Activated naive CD4-positive, alpha-beta T cell treated with anti-CD3 and anti-CD28 coated beads, Interleukin-2, amount 50 U/mL, for 72 hours (primary cell): ENCODE measurements around the gene PDLIM5. TPM values are rescaled to one million over a fixed set of nuclear protein-coding genes. Genes with fewer than 3 reads are reported as not detected.
"Not testable (repeated sequence)": the region's sequence is repeated elsewhere in the genome, so short reads cannot be mapped to it uniquely, and the experiment has no call there.

Experiments
- ATAC-seq, 2 donors: fragments of 150-1000 bp; cut with Tn5 transposase; 2 replicates each; pipeline ENCODE4 v1.10.0; 2021; ENCODE audit warnings: mild to moderate bottlenecking in 2 of 2, moderate library complexity in 2 of 2
- DNase-seq, 2 donors: peaks; one replicate each; pipeline ENCODE4 v3.0.0; 2021 to 2022; ENCODE audit warnings: low spot score in 2 of 2
- H3K27ac Mint-ChIP-seq, 2 donors: one replicate each; pipeline ENCODE4 v1.8.0; 2022; ENCODE audit warnings: mild to moderate bottlenecking in 2 of 2, mixed read lengths in 2 of 2
- H3K36me3 Mint-ChIP-seq, 2 donors: one replicate each; pipeline ENCODE4 v1.8.0; 2022; ENCODE audit warnings: mixed read lengths in 2 of 2
- H3K9me3 Mint-ChIP-seq, 2 donors: one replicate each; pipeline ENCODE4 v1.8.0; 2022; ENCODE audit warnings: mixed read lengths in 2 of 2
- total RNA-seq, 2 donors: library from RNA; stranded (reverse); gene quantifications; one replicate each; pipeline ENCODE4 v1.2.3, GENCODE V29; 2022

Gene PDLIM5
- 10 to 100 TPM; 18.6 to 21.8 TPM for total RNA-seq

GRCh38 chr4:94451695-94452475 is at the start of gene PDLIM5:
Gene PDLIM5, plus strand, starts transcription at chr4:94451942. Its CDS starts 3,347 bp downstream, at chr4:94455289.
- DNase-seq (peak; percentile 88 to 92), ATAC-seq (peak; percentile 95 to 97)
- H3K9me3 Mint-ChIP-seq = no peaks in the 10 kb centered on the region
- peak within 1 kb of the TSS in 1 of 2 donors; percentile 88 for H3K27ac Mint-ChIP-seq
- H3K36me3 Mint-ChIP-seq = no peaks in the 10 kb centered on the region

GRCh38 chr4:94402439-94402838 is 49.3 kb upstream of the PDLIM5 start:
- H3K9me3 Mint-ChIP-seq, H3K36me3 Mint-ChIP-seq, H3K27ac Mint-ChIP-seq, DNase-seq, ATAC-seq: not testable (repeated sequence)

GRCh38 chr4:94403751-94404150 is 48.0 kb upstream of the PDLIM5 start:
- no peak for ATAC-seq
- H3K27ac Mint-ChIP-seq = no peak overlapping the region
- H3K36me3 Mint-ChIP-seq = no peaks in the 10 kb centered on the region
- DNase-seq = no peak
- H3K9me3 Mint-ChIP-seq = peaks cover 0 to 4% of the 10 kb centered on the region in 2 donors

GRCh38 chr4:94406668-94407437 is 44.9 kb upstream of the PDLIM5 start:
- Mint-ChIP-seq H3K27ac (no peak overlapping the region), H3K36me3 (no peaks in the 10 kb centered on the region), H3K9me3 (peaks cover 0 to 4% of the 10 kb centered on the region in 2 donors)
- ATAC-seq (peak; percentile 56 to 65), DNase-seq (peak in 1 of 2 donors; percentile 51)

GRCh38 chr4:94407846-94408245 is 43.9 kb upstream of the PDLIM5 start:
- Mint-ChIP-seq H3K36me3 (no peaks in the 10 kb centered on the region), H3K27ac (no peak overlapping the region), H3K9me3 (no peaks in the 10 kb centered on the region)
- no peak for DNase-seq
- no peak for ATAC-seq

- ATAC-seq = no peak
- H3K36me3 Mint-ChIP-seq = no peaks in the 10 kb centered on the region
- no peak for DNase-seq
- no peak overlapping the region for H3K27ac Mint-ChIP-seq
- no peaks in the 10 kb centered on the region for H3K9me3 Mint-ChIP-seq
These were observed 43.0 kb upstream of the PDLIM5 start for GRCh38 chr4:94408549-94409374.

- ATAC-seq (no peak), DNase-seq (no peak)
- Mint-ChIP-seq H3K9me3 (no peaks in the 10 kb centered on the region), H3K27ac (no peak overlapping the region), H3K36me3 (no peaks in the 10 kb centered on the region)
These were observed 42.4 kb upstream of the PDLIM5 start for GRCh38 chr4:94409375-94409679.

- Mint-ChIP-seq H3K27ac (no peak overlapping the region), H3K36me3 (no peaks in the 10 kb centered on the region), H3K9me3 (no peaks in the 10 kb centered on the region)
- no peak for DNase-seq
- no peak for ATAC-seq
These were observed 41.8 kb upstream of the PDLIM5 start for GRCh38 chr4:94409962-94410361.

GRCh38 chr4:94410678-94411206 is 41.0 kb upstream of the PDLIM5 start:
- Mint-ChIP-seq H3K36me3 (no peaks in the 10 kb centered on the region), H3K27ac (no peak overlapping the region), H3K9me3 (no peaks in the 10 kb centered on the region)
- no peak for ATAC-seq
- no peak for DNase-seq

GRCh38 chr4:94411296-94411695 is 40.4 kb upstream of the PDLIM5 start:
- ATAC-seq (no peak), DNase-seq (no peak)
- Mint-ChIP-seq H3K36me3 (no peaks in the 10 kb centered on the region), H3K27ac (no peak overlapping the region), H3K9me3 (no peaks in the 10 kb centered on the region)

GRCh38 chr4:94412019-94412657 is 39.6 kb upstream of the PDLIM5 start:
- Mint-ChIP-seq H3K36me3 (no peaks in the 10 kb centered on the region), H3K27ac (no peak overlapping the region), H3K9me3 (no peaks in the 10 kb centered on the region)
- DNase-seq (no peak), ATAC-seq (no peak)

GRCh38 chr4:94412658-94413038 is 39.1 kb upstream of the PDLIM5 start:
- H3K36me3 Mint-ChIP-seq = no peaks in the 10 kb centered on the region
- ATAC-seq = no peak

GRCh38 chr4:94413085-94413840 is 38.5 kb upstream of the PDLIM5 start:
- ATAC-seq (no peak), DNase-seq (no peak)
- Mint-ChIP-seq H3K36me3 (no peaks in the 10 kb centered on the region), H3K9me3 (no peaks in the 10 kb centered on the region), H3K27ac (no peak overlapping the region)

More at GRCh38 chr4:94412658-94413038, 39.1 kb upstream of the PDLIM5 start:
- no peaks in the 10 kb centered on the region for H3K9me3 Mint-ChIP-seq
- H3K27ac Mint-ChIP-seq = no peak overlapping the region
- DNase-seq = no peak

- ATAC-seq = no peak
- H3K9me3 Mint-ChIP-seq = no peaks in the 10 kb centered on the region
These were observed 36.8 kb upstream of the PDLIM5 start for GRCh38 chr4:94414907-94415306.

GRCh38 chr4:94415448-94415847 is 36.3 kb upstream of the PDLIM5 start:
- Mint-ChIP-seq H3K9me3 (no peaks in the 10 kb centered on the region), H3K36me3 (no peaks in the 10 kb centered on the region), H3K27ac (no peak overlapping the region)
- ATAC-seq (no peak), DNase-seq (no peak)

More at GRCh38 chr4:94414907-94415306, 36.8 kb upstream of the PDLIM5 start:
- DNase-seq = no peak
- H3K27ac Mint-ChIP-seq = no peak overlapping the region
- H3K36me3 Mint-ChIP-seq = no peaks in the 10 kb centered on the region

- DNase-seq (no peak), ATAC-seq (no peak)
- H3K36me3 Mint-ChIP-seq = no peaks in the 10 kb centered on the region
- H3K27ac Mint-ChIP-seq = no peak overlapping the region
- no peaks in the 10 kb centered on the region for H3K9me3 Mint-ChIP-seq
These were observed 35.4 kb upstream of the PDLIM5 start for GRCh38 chr4:94416335-94416734.
